Measurements from ENCODE around the gene AKR1E2.

- TF ChIP-seq TEAD2 (tag; IDR thresholded peaks at IDR 0.05) (no peak), HMBOX1 (IDR thresholded peaks at IDR 0.05) (no peak), JUND (IDR thresholded peaks at IDR 0.05; ENCODE audit: borderline replicate concordance, low read depth, low read length) (no peak), JUND (tag; IDR thresholded peaks at IDR 0.05; ENCODE audit: borderline replicate concordance, low read depth, low read length) (no peak), ZNF23 (CRISPR knock-in tag; IDR thresholded peaks at IDR 0.05) (no peak)
- TF ChIP-seq, protein P1, sequence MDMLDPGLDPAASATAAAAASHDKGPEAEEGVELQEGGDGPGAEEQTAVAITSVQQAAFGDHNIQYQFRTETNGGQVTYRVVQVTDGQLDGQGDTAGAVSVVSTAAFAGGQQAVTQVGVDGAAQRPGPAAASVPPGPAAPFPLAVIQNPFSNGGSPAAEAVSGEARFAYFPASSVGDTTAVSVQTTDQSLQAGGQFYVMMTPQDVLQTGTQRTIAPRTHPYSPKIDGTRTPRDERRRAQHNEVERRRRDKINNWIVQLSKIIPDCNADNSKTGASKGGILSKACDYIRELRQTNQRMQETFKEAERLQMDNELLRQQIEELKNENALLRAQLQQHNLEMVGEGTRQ (CRISPR knock-in tag; IDR thresholded peaks at IDR 0.05) = no peak
Measured at GRCh38 chr10:4810092-4810491, 15.9 kb upstream of the AKR1E2 start.
